Kidney capillary endothelial cell (primary cell): Measurements from ENCODE around the gene RALGAPB.
"Not testable (repeated sequence)": the region's sequence is repeated elsewhere in the genome, so short reads cannot be mapped to it uniquely, and the experiment has no call there.

Source experiments
- DNase-seq: peaks from one replicate; pipeline ENCODE4 v3.0.0-alpha.2; 2018; ENCODE audit warnings: low spot score

Gene RALGAPB

GRCh38 chr20:38472513-38473366 lies at the start of gene RALGAPB:
RALGAPB (plus strand) TSS chr20:38472843; CDS start chr20:38488433, 15,590 bp downstream.
- DNase-seq, result peak; percentile 98

GRCh38 chr20:38423541-38423940 lies 49.1 kb upstream of the RALGAPB start:
- no peak for DNase-seq

- DNase-seq, result no peak
These were observed 48.2 kb upstream of the RALGAPB start for GRCh38 chr20:38424401-38424800.

- DNase-seq, result peak; percentile 26
These were observed 46.4 kb upstream of the RALGAPB start for GRCh38 chr20:38426006-38426897.

- DNase-seq, result no peak
These were observed 45.0 kb upstream of the RALGAPB start for GRCh38 chr20:38427655-38428023.

GRCh38 chr20:38428800-38429199 lies 43.8 kb upstream of the RALGAPB start:
- DNase-seq, result no peak

GRCh38 chr20:38429301-38429700 lies 43.3 kb upstream of the RALGAPB start:
- DNase-seq, result no peak

- no peak for DNase-seq
These were observed 41.8 kb upstream of the RALGAPB start for GRCh38 chr20:38430679-38431325.

GRCh38 chr20:38432292-38432691 lies 40.4 kb upstream of the RALGAPB start:
- no peak for DNase-seq

GRCh38 chr20:38432870-38433269 lies 39.8 kb upstream of the RALGAPB start:
- DNase-seq, result not testable (repeated sequence)

- no peak for DNase-seq
These were observed 39.2 kb upstream of the RALGAPB start for GRCh38 chr20:38433304-38433972.

- peak; percentile 44 for DNase-seq
These were observed 38.3 kb upstream of the RALGAPB start for GRCh38 chr20:38434301-38434741.

GRCh38 chr20:38434770-38435554 lies 37.7 kb upstream of the RALGAPB start, which contains the start of gene SNHG17:
SNHG17 (minus strand) TSS chr20:38435328.
- peak; percentile 81 for DNase-seq

- no peak for DNase-seq
These were observed 37.1 kb upstream of the RALGAPB start for GRCh38 chr20:38435555-38435939.

GRCh38 chr20:38437796-38438195 lies 34.8 kb upstream of the RALGAPB start:
- no peak for DNase-seq

GRCh38 chr20:38441110-38441509 lies 31.5 kb upstream of the RALGAPB start:
- not testable (repeated sequence) for DNase-seq

GRCh38 chr20:38441916-38442315 lies 30.7 kb upstream of the RALGAPB start:
- no peak for DNase-seq

GRCh38 chr20:38445381-38445796 lies 27.3 kb upstream of the RALGAPB start:
- no peak for DNase-seq

- no peak for DNase-seq
These were observed 26.7 kb upstream of the RALGAPB start for GRCh38 chr20:38445901-38446425.

GRCh38 chr20:38446441-38447209 lies 26.0 kb upstream of the RALGAPB start:
- DNase-seq, result peak; percentile 95
